GM23338 (cell line): Measurements from ENCODE around the gene DLG2. TPM values are rescaled to one million over a fixed set of nuclear protein-coding genes. Genes with fewer than 3 reads are reported as not detected.

Source experiments
- ATAC-seq: fragments of 200-7000 bp; cut with Tn5 transposase; 3 replicates; pipeline ENCODE4 v1.9.1; 2020
- DNase-seq: peaks from one replicate; pipeline ENCODE4 v3.0.0-alpha.2; 2015; ENCODE audit warnings: low spot score
- H2AFZ ChIP-seq: fragments of 200-600 bp; sonication (generic); 2 replicates; pipeline ENCODE4 v1.8.0; 2016; ENCODE audit warnings: antibody characterized with exemption, mild to moderate bottlenecking, moderate library complexity
- H3F3A ChIP-seq: fragments of 200-600 bp; sonication (generic); replicated peaks from 2 replicates; pipeline ENCODE4 v1.8.0; 2017; ENCODE audit warnings: antibody characterized with exemption, mixed run types, low read depth
- H3K27ac ChIP-seq: fragments of 200-600 bp; sonication (generic); 2 replicates; pipeline ENCODE4 v1.6.1; 2016; ENCODE audit warnings: low read depth
- H3K27me3 ChIP-seq: fragments of 200-600 bp; sonication (generic); 2 replicates; pipeline ENCODE4 v1.8.0; 2016; ENCODE audit warnings: mild to moderate bottlenecking, mixed run types, moderate library complexity; ENCODE audit not compliant: insufficient read depth
- H3K36me3 ChIP-seq: fragments of 200-600 bp; sonication (generic); 2 replicates; pipeline ENCODE4 v1.8.0; 2016; ENCODE audit warnings: mild to moderate bottlenecking; ENCODE audit not compliant: insufficient read depth
- H3K4me1 ChIP-seq: fragments of 200-600 bp; sonication (generic); 2 replicates; pipeline ENCODE4 v1.8.0; 2016; ENCODE audit warnings: mild to moderate bottlenecking, moderate library complexity; ENCODE audit not compliant: insufficient read depth
- H3K4me2 ChIP-seq: fragments of 200-600 bp; sonication (generic); 2 replicates; pipeline ENCODE4 v1.7.1; 2017; ENCODE audit warnings: mixed run types
- H3K4me3 ChIP-seq: fragments of 200-600 bp; sonication (generic); 2 replicates; pipeline ENCODE4 v1.6.1; 2016; ENCODE audit warnings: mixed run types
- H3K79me2 ChIP-seq: fragments of 200-600 bp; sonication (generic); replicated peaks from 2 replicates; pipeline ENCODE4 v1.8.0; 2017; ENCODE audit warnings: mild to moderate bottlenecking; ENCODE audit not compliant: insufficient read depth
- H3K9me2 ChIP-seq: fragments of 200-600 bp; sonication (generic); 2 replicates; pipeline ENCODE4 v1.8.0; 2017; ENCODE audit not compliant: insufficient read depth
- H4K20me1 ChIP-seq: fragments of 200-600 bp; sonication (generic); replicated peaks from 2 replicates; pipeline ENCODE4 v1.8.0; 2017; ENCODE audit warnings: mild to moderate bottlenecking; ENCODE audit not compliant: insufficient read depth
- H3K27ac Mint-ChIP-seq: 2 replicates; pipeline ENCODE4 v1.8.0; 2020; ENCODE audit warnings: inconsistent platforms, mild to moderate bottlenecking, moderate library complexity, mixed read lengths
- H3K27me3 Mint-ChIP-seq: 3 replicates; pipeline ENCODE4 v1.8.0; 2022; ENCODE audit warnings: low read depth, mild to moderate bottlenecking, moderate library complexity, mixed read lengths, inconsistent platforms; ENCODE audit not compliant: insufficient read depth, poor library complexity
- H3K36me3 Mint-ChIP-seq: 3 replicates; pipeline ENCODE4 v1.8.0; 2021; ENCODE audit warnings: low read depth, mild to moderate bottlenecking, inconsistent platforms, moderate library complexity, mixed read lengths
- H3K4me1 Mint-ChIP-seq: 3 replicates; pipeline ENCODE4 v1.8.0; 2020; ENCODE audit warnings: mild to moderate bottlenecking, inconsistent platforms, mixed read lengths
- H3K4me3 Mint-ChIP-seq: 3 replicates; pipeline ENCODE4 v1.8.0; 2021; ENCODE audit warnings: moderate library complexity, mild to moderate bottlenecking, inconsistent platforms, mixed read lengths
- H3K9me3 Mint-ChIP-seq: 3 replicates; pipeline ENCODE4 v1.8.0; 2020; ENCODE audit warnings: moderate library complexity, mild to moderate bottlenecking, inconsistent platforms, mixed read lengths
- CREB1 ChIP-seq: fragments of 250-450 bp; sonication (Bioruptor Pico); IDR thresholded peaks from 2 replicates; pipeline ENCODE4 v1.5.0; 2020; ENCODE audit warnings: low read depth, mild to moderate bottlenecking, moderate library complexity
- EZH2 ChIP-seq: fragments of 200-600 bp; sonication (generic); IDR thresholded peaks from one replicate; pipeline ENCODE4 v1.8.0; 2017; ENCODE audit warnings: antibody characterized with exemption, mild to moderate bottlenecking, low read depth; ENCODE audit not compliant: unreplicated experiment
- EZH2phosphoT487 ChIP-seq: fragments of 200-600 bp; sonication (generic); IDR thresholded peaks from one replicate; pipeline ENCODE4 v1.8.1; 2018; ENCODE audit warnings: antibody characterized with exemption; ENCODE audit not compliant: unreplicated experiment
- JUNB ChIP-seq: IDR thresholded peaks from one replicate; pipeline ENCODE4 v1.6.1; 2016; ENCODE audit warnings: antibody characterized with exemption; ENCODE audit not compliant: unreplicated experiment
- NANOG ChIP-seq: IDR thresholded peaks from 2 replicates; pipeline ENCODE4 v1.6.1; 2016; ENCODE audit warnings: antibody characterized with exemption, borderline replicate concordance
- POLR2AphosphoS5 ChIP-seq: IDR thresholded peaks from 2 replicates; pipeline ENCODE4 v1.6.1; 2016; ENCODE audit warnings: antibody characterized with exemption, low read depth
- STAT1 ChIP-seq: IDR thresholded peaks from one replicate; pipeline ENCODE4 v1.6.1; 2016; ENCODE audit warnings: antibody characterized with exemption; ENCODE audit not compliant: unreplicated experiment
- ZNF114 ChIP-seq: fragments of 250-450 bp; sonication (Bioruptor Pico); IDR thresholded peaks from 2 replicates; pipeline ENCODE4 v1.5.0; 2020; ENCODE audit warnings: mild to moderate bottlenecking, moderate library complexity
- ZNF331 ChIP-seq: fragments of 250-450 bp; sonication (Bioruptor Pico); IDR thresholded peaks from 2 replicates; pipeline ENCODE4 v1.5.0; 2020; ENCODE audit warnings: low read depth, mild to moderate bottlenecking, moderate library complexity
- polyA plus RNA-seq: library from polyadenylated mRNA; unstranded; fragments of >200 nt; fragmentation: Nextera tagmentation; extraction: Ambion mirVana; gene quantifications from 2 replicates; pipeline ENCODE4 v1.2.1, GENCODE V29; 2016
- total RNA-seq: library from RNA; depleted of rRNA; stranded (reverse); fragments of >200 nt; shearing (Covaris generic); gene quantifications from 2 replicates; pipeline ENCODE4 v1.2.3, GENCODE V29; 2014
- TF ChIP-seq, protein P1 (sequence below), 2 experiments: fragments of 200-600 bp in 1 of 2; sonication (generic) in 1 of 2; conservative IDR thresholded peaks; 2 replicates each; pipeline versions ENCODE4 v1.5.1 to v1.6.1; 2016 to 2017; ENCODE audit warnings: antibody characterized with exemption in 2 of 2, low read depth in 2 of 2, mild to moderate bottlenecking in 2 of 2, moderate library complexity in 1 of 2
- TF ChIP-seq, protein P2 (sequence below): fragments of 250-450 bp; sonication (Bioruptor Pico); IDR thresholded peaks from 2 replicates; pipeline ENCODE4 v1.5.0; 2020; ENCODE audit warnings: mild to moderate bottlenecking, moderate library complexity
- TF ChIP-seq, protein P3 (sequence below): IDR thresholded peaks from 2 replicates; pipeline ENCODE4 v1.6.1; 2016; ENCODE audit warnings: antibody characterized with exemption

The DLG2 gene
- total and polyA plus RNA-seq, 2 experiments from 2014 or later = 19.8 to 21.5 TPM

DNA sequence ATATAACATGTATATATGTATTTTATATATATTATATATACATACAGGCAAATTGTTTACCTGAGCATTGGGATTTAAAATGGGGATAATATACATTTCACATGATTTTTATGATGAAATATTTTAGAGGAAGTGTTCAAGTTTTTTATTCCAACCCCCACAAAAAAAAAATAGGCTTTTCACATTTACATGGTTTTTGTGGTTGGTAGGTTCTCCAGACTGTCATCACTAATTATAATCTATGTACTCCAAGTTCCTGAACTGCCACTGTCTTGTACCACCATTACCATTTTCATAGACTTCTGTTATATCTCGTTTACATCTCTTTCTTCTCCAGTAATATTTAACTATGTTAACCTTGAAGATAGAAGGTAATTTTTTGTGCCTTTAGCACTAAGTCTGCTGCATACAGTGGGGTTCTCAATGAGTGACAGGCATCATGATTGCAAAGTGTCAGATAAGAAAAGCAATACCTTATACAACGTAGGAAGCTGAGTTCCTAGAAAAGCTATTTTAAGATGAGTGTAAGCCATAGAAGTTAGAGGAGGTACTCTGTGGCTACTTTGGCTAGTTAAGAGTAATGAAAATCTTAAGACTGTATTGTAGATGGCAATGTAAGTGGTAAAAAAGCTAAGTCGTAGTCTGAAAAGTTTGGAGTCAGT, 25.8 kb upstream of the DLG2 start (continued):
- TF ChIP-seq, protein P1, sequence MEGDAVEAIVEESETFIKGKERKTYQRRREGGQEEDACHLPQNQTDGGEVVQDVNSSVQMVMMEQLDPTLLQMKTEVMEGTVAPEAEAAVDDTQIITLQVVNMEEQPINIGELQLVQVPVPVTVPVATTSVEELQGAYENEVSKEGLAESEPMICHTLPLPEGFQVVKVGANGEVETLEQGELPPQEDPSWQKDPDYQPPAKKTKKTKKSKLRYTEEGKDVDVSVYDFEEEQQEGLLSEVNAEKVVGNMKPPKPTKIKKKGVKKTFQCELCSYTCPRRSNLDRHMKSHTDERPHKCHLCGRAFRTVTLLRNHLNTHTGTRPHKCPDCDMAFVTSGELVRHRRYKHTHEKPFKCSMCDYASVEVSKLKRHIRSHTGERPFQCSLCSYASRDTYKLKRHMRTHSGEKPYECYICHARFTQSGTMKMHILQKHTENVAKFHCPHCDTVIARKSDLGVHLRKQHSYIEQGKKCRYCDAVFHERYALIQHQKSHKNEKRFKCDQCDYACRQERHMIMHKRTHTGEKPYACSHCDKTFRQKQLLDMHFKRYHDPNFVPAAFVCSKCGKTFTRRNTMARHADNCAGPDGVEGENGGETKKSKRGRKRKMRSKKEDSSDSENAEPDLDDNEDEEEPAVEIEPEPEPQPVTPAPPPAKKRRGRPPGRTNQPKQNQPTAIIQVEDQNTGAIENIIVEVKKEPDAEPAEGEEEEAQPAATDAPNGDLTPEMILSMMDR (conservative IDR thresholded peaks at IDR 0.05; ENCODE audit: low read depth in 2 of 2) = no peak

DNA sequence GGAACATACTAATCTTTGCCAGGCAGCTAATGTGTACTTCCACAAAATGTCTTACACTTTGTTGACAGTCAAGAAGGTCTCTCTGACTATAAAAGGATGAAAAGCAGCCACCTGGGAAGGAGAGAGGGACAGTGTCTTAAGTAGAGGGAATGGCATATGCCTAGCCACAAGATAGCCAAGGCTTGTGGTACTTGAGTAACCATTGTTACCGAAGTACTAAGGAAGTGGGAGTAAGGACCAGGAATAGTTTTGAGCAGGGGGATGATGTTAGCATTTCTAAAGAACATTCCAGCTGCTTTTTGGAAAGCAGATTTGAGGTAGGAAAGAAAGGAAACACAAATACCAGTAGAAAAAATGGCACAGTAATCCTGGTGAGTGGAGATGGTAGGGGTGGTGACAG, 24.0 kb upstream of the DLG2 start:
- H3K79me2 ChIP-seq = peaks cover 8% of the 10 kb centered on the region; the same call in 1 of the 2 replicates
- TF ChIP-seq, protein P1 (conservative IDR thresholded peaks at IDR 0.05; ENCODE audit: low read depth in 2 of 2) = no peak
- TF ChIP-seq NANOG (no peak), STAT1 (no peak), EZH2 (no peak), EZH2phosphoT487 (no peak), ZNF331 (CRISPR knock-in tag) (no peak), JUNB (no peak), POLR2AphosphoS5 (no peak), CREB1 (CRISPR knock-in tag) (no peak), ZNF114 (no peak)
- TF ChIP-seq, protein P2, sequence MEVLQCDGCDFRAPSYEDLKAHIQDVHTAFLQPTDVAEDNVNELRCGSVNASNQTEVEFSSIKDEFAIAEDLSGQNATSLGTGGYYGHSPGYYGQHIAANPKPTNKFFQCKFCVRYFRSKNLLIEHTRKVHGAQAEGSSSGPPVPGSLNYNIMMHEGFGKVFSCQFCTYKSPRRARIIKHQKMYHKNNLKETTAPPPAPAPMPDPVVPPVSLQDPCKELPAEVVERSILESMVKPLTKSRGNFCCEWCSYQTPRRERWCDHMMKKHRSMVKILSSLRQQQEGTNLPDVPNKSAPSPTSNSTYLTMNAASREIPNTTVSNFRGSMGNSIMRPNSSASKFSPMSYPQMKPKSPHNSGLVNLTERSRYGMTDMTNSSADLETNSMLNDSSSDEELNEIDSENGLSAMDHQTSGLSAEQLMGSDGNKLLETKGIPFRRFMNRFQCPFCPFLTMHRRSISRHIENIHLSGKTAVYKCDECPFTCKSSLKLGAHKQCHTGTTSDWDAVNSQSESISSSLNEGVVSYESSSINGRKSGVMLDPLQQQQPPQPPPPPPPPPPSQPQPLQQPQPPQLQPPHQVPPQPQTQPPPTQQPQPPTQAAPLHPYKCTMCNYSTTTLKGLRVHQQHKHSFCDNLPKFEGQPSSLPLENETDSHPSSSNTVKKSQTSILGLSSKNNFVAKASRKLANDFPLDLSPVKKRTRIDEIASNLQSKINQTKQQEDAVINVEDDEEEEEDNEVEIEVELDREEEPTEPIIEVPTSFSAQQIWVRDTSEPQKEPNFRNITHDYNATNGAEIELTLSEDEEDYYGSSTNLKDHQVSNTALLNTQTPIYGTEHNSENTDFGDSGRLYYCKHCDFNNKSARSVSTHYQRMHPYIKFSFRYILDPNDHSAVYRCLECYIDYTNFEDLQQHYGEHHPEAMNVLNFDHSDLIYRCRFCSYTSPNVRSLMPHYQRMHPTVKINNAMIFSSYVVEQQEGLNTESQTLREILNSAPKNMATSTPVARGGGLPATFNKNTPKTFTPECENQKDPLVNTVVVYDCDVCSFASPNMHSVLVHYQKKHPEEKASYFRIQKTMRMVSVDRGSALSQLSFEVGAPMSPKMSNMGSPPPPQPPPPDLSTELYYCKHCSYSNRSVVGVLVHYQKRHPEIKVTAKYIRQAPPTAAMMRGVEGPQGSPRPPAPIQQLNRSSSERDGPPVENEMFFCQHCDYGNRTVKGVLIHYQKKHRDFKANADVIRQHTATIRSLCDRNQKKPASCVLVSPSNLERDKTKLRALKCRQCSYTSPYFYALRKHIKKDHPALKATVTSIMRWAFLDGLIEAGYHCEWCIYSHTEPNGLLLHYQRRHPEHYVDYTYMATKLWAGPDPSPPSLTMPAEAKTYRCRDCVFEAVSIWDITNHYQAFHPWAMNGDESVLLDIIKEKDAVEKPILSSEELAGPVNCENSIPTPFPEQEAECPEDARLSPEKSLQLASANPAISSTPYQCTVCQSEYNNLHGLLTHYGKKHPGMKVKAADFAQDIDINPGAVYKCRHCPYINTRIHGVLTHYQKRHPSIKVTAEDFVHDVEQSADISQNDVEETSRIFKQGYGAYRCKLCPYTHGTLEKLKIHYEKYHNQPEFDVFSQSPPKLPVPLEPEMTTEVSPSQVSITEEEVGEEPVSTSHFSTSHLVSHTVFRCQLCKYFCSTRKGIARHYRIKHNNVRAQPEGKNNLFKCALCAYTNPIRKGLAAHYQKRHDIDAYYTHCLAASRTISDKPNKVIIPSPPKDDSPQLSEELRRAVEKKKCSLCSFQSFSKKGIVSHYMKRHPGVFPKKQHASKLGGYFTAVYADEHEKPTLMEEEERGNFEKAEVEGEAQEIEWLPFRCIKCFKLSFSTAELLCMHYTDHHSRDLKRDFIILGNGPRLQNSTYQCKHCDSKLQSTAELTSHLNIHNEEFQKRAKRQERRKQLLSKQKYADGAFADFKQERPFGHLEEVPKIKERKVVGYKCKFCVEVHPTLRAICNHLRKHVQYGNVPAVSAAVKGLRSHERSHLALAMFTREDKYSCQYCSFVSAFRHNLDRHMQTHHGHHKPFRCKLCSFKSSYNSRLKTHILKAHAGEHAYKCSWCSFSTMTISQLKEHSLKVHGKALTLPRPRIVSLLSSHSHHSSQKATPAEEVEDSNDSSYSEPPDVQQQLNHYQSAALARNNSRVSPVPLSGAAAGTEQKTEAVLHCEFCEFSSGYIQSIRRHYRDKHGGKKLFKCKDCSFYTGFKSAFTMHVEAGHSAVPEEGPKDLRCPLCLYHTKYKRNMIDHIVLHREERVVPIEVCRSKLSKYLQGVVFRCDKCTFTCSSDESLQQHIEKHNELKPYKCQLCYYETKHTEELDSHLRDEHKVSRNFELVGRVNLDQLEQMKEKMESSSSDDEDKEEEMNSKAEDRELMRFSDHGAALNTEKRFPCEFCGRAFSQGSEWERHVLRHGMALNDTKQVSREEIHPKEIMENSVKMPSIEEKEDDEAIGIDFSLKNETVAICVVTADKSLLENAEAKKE (CRISPR knock-in tag) = no peak
- TF ChIP-seq, protein P3, sequence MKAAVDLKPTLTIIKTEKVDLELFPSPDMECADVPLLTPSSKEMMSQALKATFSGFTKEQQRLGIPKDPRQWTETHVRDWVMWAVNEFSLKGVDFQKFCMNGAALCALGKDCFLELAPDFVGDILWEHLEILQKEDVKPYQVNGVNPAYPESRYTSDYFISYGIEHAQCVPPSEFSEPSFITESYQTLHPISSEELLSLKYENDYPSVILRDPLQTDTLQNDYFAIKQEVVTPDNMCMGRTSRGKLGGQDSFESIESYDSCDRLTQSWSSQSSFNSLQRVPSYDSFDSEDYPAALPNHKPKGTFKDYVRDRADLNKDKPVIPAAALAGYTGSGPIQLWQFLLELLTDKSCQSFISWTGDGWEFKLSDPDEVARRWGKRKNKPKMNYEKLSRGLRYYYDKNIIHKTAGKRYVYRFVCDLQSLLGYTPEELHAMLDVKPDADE = no peak

More for the DNA sequence above, 24.0 kb upstream of the DLG2 start:
- 0 out of 2 replicates have a peak overlapping the region, but pooled peaks have one; percentile 1 for H3K27ac Mint-ChIP-seq
- 0 out of 3 replicates have a peak, but pooled peaks have one; percentile 4 for ATAC-seq
- Histone ChIP-seq H2AFZ (no peak overlapping the region), H3F3A (no peaks in the 10 kb centered on the region), H3K27me3 (no peaks in the 10 kb centered on the region), H3K9me2 (no peaks in the 10 kb centered on the region), H3K36me3 (peaks cover 8% of the 10 kb centered on the region), H3K4me3 (no peak overlapping the region), H3K4me1 (peaks cover 11% of the 10 kb centered on the region), H3K4me2 (no peak overlapping the region), H3K27ac (0 out of 2 replicates have a peak overlapping the region, but pooled peaks have one; percentile 67), H4K20me1 (0 out of 2 replicates have a peak, but pooled peaks cover 4% of the 10 kb centered on the region)
- H3K4me3 Mint-ChIP-seq = no peak overlapping the region
- no peaks in the 10 kb centered on the region for H3K9me3 Mint-ChIP-seq
- DNase-seq = peak; percentile 47
- H3K36me3 Mint-ChIP-seq = peaks cover 13% of the 10 kb centered on the region; the same call in 2 of the 3 replicates
- H3K4me1 Mint-ChIP-seq = peaks cover 15% of the 10 kb centered on the region
- H3K27me3 Mint-ChIP-seq = peaks cover 2% of the 10 kb centered on the region
